NB4 (cell line): ENCODE measurements around the gene NOTCH3.

Experiments used
- DNase-seq: peaks from one replicate; pipeline ENCODE4 v3.0.0; 2010; ENCODE audit warnings: low read depth
- H3K4me3 ChIP-seq: one replicate; pipeline ENCODE4 v1.5.1; 2011; ENCODE audit warnings: mild to moderate bottlenecking, low read depth, low read length, moderate library complexity
- MYC ChIP-seq: IDR thresholded peaks from 2 replicates; pipeline ENCODE4 v1.6.1; 2011; ENCODE audit warnings: low read depth, low read length
- POLR2A ChIP-seq: IDR thresholded peaks from 2 replicates; pipeline ENCODE4 v1.6.1; 2011; ENCODE audit warnings: mild to moderate bottlenecking; ENCODE audit not compliant: insufficient read length; ENCODE audit errors: extremely low read depth
- TF ChIP-seq, protein P1 (sequence below): IDR thresholded peaks from 2 replicates; pipeline ENCODE4 v1.6.1; 2011; ENCODE audit warnings: low read depth, low read length
- TF ChIP-seq, protein P2 (sequence below): IDR thresholded peaks from one replicate; pipeline ENCODE4 v1.5.1; 2012; ENCODE audit warnings: low read depth, low read length

The NOTCH3 gene

DNA sequence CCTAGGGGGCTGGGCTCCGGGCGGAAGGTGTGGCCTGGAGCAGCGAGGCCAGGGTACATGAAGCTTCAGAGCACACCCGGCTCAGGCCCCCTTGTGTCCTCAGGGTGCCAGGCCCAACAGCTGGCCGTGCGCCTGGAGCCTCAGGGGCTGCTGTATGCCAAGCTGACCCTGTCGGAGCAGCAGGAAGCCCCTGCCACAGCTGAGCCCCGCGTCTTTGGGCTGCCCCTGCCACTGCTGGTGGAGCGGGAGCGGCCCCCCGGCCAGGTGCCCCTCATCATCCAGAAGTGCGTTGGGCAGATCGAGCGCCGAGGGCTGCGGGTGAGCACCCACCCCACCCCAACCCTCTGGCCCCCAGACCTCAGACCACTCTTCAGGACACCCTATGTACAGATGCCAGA, 90.4 kb downstream of the NOTCH3 start:
- no peak for DNase-seq
- TF ChIP-seq, protein P1, sequence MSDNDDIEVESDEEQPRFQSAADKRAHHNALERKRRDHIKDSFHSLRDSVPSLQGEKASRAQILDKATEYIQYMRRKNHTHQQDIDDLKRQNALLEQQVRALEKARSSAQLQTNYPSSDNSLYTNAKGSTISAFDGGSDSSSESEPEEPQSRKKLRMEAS = no peak
- TF ChIP-seq, protein P2, sequence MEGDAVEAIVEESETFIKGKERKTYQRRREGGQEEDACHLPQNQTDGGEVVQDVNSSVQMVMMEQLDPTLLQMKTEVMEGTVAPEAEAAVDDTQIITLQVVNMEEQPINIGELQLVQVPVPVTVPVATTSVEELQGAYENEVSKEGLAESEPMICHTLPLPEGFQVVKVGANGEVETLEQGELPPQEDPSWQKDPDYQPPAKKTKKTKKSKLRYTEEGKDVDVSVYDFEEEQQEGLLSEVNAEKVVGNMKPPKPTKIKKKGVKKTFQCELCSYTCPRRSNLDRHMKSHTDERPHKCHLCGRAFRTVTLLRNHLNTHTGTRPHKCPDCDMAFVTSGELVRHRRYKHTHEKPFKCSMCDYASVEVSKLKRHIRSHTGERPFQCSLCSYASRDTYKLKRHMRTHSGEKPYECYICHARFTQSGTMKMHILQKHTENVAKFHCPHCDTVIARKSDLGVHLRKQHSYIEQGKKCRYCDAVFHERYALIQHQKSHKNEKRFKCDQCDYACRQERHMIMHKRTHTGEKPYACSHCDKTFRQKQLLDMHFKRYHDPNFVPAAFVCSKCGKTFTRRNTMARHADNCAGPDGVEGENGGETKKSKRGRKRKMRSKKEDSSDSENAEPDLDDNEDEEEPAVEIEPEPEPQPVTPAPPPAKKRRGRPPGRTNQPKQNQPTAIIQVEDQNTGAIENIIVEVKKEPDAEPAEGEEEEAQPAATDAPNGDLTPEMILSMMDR = no peak
- no peak for TF ChIP-seq MYC
- TF ChIP-seq POLR2A = no peak
- no peak overlapping the region for H3K4me3 ChIP-seq

DNA sequence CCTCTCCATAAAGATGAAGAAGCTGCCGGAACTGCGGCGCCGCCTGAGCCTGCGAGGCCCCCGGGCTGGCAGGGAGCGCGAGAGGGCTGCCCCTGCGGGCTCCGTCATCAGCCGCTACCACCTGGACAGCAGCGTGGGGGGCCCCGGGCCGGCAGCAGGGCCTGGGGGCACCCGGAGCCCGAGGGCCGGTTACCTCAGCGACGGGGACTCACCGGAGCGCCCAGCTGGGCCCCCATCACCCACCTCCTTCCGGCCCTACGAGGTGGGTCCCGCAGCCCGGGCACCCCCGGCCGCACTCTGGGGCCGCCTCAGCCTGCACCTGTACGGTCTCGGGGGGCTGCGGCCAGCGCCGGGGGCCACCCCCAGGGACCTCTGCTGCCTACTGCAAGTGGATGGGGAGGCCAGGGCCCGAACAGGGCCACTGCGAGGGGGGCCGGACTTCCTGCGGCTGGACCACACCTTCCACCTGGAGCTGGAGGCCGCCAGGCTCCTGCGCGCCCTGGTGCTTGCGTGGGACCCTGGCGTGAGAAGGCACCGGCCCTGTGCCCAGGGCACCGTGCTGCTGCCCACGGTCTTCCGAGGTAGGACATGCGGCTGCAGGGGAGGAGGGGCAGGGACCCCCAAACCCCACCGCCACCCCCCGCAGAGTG, 90.9 kb downstream of the NOTCH3 start:
- no peak overlapping the region for H3K4me3 ChIP-seq
- no peak for DNase-seq
- TF ChIP-seq, protein P2 = no peak
- TF ChIP-seq MYC = no peak
- TF ChIP-seq POLR2A = no peak
- TF ChIP-seq, protein P1 = no peak
